Measurements from ENCODE around the gene WTIP. TPM values are rescaled to one million over a fixed set of nuclear protein-coding genes. Genes with fewer than 3 reads are reported as not detected.

Gene WTIP
- total and polyA plus RNA-seq, 2 donors (not counting 3 experiments of a cell fraction or from before 2014, with no cell fraction given) = 22.4 to 25.7 TPM

DNA sequence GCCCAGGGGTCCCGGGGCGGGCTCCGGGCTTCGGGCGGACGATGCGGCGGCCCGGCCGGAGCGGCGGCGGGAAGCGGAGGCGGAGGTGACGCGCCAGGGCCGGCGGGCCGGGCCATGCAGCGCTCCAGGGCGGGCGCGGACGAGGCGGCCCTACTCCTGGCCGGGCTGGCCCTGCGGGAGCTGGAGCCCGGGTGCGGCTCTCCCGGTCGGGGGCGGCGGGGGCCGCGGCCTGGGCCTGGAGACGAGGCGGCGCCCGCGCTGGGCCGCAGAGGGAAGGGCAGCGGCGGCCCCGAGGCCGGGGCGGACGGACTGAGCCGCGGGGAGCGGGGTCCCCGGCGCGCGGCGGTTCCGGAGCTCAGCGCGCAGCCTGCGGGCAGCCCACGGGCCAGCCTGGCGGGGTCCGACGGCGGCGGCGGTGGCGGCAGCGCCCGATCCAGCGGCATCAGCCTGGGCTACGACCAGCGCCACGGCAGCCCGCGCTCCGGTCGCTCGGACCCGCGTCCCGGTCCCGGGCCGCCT lies 362 bp downstream of the WTIP start:
- TF ChIP-seq GATA2 (IDR thresholded peaks at IDR 0.05; ENCODE audit: insufficient read depth, insufficient read length, low read depth, low read length) = no peak
- no peak for TF ChIP-seq FOS (IDR thresholded peaks at IDR 0.05; ENCODE audit: borderline replicate concordance, insufficient read depth, low read length)
- TF ChIP-seq MYC (IDR thresholded peaks at IDR 0.05; ENCODE audit: low read depth, low read length) = no peak
- TF ChIP-seq, protein P1, sequence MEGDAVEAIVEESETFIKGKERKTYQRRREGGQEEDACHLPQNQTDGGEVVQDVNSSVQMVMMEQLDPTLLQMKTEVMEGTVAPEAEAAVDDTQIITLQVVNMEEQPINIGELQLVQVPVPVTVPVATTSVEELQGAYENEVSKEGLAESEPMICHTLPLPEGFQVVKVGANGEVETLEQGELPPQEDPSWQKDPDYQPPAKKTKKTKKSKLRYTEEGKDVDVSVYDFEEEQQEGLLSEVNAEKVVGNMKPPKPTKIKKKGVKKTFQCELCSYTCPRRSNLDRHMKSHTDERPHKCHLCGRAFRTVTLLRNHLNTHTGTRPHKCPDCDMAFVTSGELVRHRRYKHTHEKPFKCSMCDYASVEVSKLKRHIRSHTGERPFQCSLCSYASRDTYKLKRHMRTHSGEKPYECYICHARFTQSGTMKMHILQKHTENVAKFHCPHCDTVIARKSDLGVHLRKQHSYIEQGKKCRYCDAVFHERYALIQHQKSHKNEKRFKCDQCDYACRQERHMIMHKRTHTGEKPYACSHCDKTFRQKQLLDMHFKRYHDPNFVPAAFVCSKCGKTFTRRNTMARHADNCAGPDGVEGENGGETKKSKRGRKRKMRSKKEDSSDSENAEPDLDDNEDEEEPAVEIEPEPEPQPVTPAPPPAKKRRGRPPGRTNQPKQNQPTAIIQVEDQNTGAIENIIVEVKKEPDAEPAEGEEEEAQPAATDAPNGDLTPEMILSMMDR (IDR thresholded peaks at IDR 0.05; ENCODE audit: extremely low read depth in 1 of 2, insufficient read depth in 1 of 2, low read depth in 1 of 2, low read length in 2 of 2) = no peak
- TF ChIP-seq JUN (IDR thresholded peaks at IDR 0.05; ENCODE audit: borderline replicate concordance, insufficient read depth, insufficient read length, low read depth) = no peak
- no peak for TF ChIP-seq POLR2AphosphoS5 (IDR thresholded peaks at IDR 0.05; ENCODE audit: insufficient read depth, low read depth, low read length)
- TF ChIP-seq EZH2 (IDR thresholded peaks at IDR 0.05; ENCODE audit: borderline replicate concordance, low read depth, low read length, severe bottlenecking) = no peak
- no peak for TF ChIP-seq MAX (IDR thresholded peaks at IDR 0.05; ENCODE audit: insufficient read depth, insufficient read length)
- TF ChIP-seq POLR2A (IDR thresholded peaks at IDR 0.05; ENCODE audit: low read depth, low read length) = no peak
- POLR2A ChIA-PET = interaction anchor here (1.7 kb wide), 1 partner anchor 57 kb away, joined by 3 read pairs; no protein-coding TSS in a partner anchor
- BruUV-seq (replicated peaks) = no TSS peak
- no peaks in the 10 kb centered on the region for H3K27me3 ChIP-seq (ENCODE audit: control insufficient read depth in 2 of 2, insufficient read depth in 2 of 2, low read length in 2 of 2)
- H3K4me3 ChIP-seq (replicated peaks in 1 of 3; ENCODE audit: insufficient read depth in 1 of 3, low read depth in 1 of 3, low read length in 3 of 3) = peak overlapping the region; percentile 19 to 77 (median 53)
- FAIRE-seq (no peak), DNase-seq (ENCODE audit: low read depth, low spot score) (peak; percentile 24)
- H3K4me1 ChIP-seq (ENCODE audit: control insufficient read depth, extremely low read depth, insufficient read depth, low read length) = peaks cover 16% of the 10 kb centered on the region
- no peaks in the 10 kb centered on the region for H4K20me1 ChIP-seq (replicated peaks; ENCODE audit: control insufficient read depth, extremely low read depth, insufficient read depth, low read length)
- intact Hi-C loops (cut with micrococcal nuclease) = loop anchor here (1.0 kb wide), 1 partner anchor 19 kb away; no protein-coding TSS in a partner anchor
- dilution Hi-C loops (cut with MboI; ENCODE audit: extremely low pct_ligation_motif_present, low sequenced_read_pairs) = no loop called here
- H3K79me2 ChIP-seq (ENCODE audit: control insufficient read depth, insufficient read depth, low read length) = peaks cover 31% of the 10 kb centered on the region
- peak overlapping the region; percentile 83 for H3K9ac ChIP-seq (replicated peaks; ENCODE audit: extremely low read depth, insufficient read depth, low read length)
- peak overlapping the region; percentile 65 for H3K27ac ChIP-seq (ENCODE audit: insufficient read depth, low read depth, low read length)
- CTCF ChIA-PET = interaction anchor here (1.2 kb wide), 1 partner anchor 12 kb away, joined by 3 read pairs; no protein-coding TSS in a partner anchor
- no peaks in the 10 kb centered on the region for H3K9me1 ChIP-seq (replicated peaks; ENCODE audit: control insufficient read depth, extremely low read depth, insufficient read depth, low read length)
- peak overlapping the region; percentile 52 for H2AFZ ChIP-seq (ENCODE audit: low read depth, low read length)
- H3K9me3 ChIP-seq (replicated peaks; ENCODE audit: control insufficient read depth, insufficient read depth, low read length) = no peaks in the 10 kb centered on the region
- peak overlapping the region; percentile 39 for H3K4me2 ChIP-seq (ENCODE audit: insufficient read depth, low read length)
- no peaks in the 10 kb centered on the region for H3K36me3 ChIP-seq (ENCODE audit: control insufficient read depth in 2 of 2, extremely low read depth in 1 of 2, insufficient read depth in 2 of 2, low read length in 2 of 2)

All from endothelial cell of umbilical vein (primary cell).